NCI-H1092 treated with DMSO at 0.1 percent for 48 hours (cell line): ENCODE measurements around the gene ATPAF1.
A peak's percentile ranks its signal among the peaks of the same experiment; 100 is the strongest.

Source experiments
- DNase-seq: peaks from one replicate; lab custom pipeline; 2025; lab: John Stamatoyannopoulos, UW

The ATPAF1 gene

DNA sequence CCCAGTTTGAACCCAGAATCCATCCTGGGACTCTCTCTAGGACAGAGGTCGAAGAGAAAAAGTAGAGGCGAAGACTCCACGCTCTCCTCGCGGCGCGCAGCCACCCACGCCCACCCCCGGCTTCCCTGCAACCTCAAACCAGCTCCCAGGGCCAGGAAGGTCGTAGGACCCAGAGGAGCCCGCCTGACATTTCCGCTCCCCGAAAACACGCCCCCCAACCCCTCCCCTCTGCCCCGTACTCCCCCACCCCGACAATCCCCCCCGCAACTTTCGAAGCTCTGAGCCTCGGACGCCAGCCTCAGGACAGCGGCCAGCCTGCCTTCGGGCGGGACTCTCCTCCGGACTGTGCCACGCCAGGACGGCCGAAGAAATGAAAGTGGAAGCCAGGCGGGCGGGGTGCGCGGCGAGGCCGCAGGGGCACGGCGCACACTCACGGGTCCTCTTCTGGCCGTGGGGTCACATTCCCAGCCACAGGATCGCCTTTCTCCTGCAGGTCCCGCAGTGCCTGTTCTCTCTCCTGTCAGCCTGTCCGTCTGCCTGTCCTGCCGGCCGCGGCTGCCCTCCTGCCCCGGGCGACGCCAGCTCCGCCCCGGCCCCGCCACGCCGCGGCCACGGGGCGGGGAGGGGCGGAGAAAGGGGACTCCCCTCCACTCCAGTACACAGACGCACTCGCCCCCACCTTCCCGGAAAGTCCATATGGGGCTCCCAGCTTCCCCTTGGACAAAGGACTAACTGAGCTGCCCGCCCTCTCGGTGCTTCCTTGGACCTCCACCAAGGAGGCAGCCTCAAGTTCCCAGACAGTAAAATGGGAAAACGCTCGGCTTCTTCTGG is 51.7 kb downstream of the ATPAF1 start, which contains the start of gene MOB3C:
MOB3C (minus strand) TSS at position 535 of the 831 bp plus-strand sequence. CDS start 3,490 bp downstream, outside the sequence.
- DNase-seq: no peak

DNA sequence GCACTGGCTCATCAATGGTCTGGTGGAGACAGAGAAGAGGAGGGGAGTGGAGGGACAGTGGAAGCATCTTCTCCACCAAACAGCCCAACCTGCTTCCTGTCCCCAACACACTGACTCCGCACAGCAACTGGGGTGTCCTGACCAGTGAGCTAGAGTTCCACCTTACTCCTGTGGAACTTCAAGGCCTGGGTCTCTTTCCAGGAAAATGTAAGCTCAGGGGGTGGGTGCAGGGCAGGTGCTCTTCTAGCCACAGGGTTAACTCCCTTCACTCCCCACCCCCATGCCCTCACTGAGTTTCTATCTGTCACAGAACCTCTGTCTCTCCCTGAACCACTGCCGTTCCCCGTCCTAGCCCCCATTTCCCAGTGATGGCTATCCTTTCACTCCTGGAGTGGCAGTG is 52.4 kb downstream of the ATPAF1 start:
- DNase-seq: no peak

DNA sequence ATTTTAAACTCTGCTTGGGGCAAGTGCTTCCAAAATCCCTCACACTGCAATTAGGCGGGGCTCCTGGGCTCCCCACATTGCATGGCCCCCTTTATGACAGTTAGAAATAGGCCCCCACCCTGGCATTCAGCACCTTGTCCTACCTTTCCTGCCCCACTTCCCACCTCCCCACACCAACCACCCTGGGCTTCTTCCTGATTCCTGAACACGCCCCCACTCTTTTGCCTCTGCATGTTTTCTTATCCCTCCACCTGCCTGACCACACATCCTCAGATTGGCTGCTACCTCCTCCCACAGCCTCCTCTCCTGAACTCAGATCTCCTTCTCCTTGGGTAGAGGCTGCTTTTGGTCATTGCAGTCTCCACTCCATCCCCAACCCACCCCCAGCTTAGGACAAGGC is 53.1 kb downstream of the ATPAF1 start:
- no peak for DNase-seq

DNA sequence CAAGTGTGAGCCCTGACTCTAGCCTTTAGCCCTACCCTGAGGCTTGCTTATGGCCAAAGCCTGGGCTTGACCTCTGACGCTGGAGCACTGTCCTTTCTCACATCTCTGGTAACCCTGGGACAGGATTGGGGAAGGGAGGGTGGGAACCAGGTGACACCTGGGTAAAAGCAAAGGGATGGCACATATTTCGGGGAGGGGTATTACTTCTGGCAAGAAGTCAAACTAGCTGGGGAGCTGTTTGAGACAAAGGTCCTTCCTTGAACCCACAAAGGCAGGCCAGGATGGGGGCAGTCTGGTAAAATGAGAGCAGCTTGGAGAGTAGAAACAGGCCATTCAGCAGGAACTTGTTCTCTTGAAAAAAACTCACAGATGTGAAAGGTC is 53.6 kb downstream of the ATPAF1 start:
- no peak for DNase-seq

DNA sequence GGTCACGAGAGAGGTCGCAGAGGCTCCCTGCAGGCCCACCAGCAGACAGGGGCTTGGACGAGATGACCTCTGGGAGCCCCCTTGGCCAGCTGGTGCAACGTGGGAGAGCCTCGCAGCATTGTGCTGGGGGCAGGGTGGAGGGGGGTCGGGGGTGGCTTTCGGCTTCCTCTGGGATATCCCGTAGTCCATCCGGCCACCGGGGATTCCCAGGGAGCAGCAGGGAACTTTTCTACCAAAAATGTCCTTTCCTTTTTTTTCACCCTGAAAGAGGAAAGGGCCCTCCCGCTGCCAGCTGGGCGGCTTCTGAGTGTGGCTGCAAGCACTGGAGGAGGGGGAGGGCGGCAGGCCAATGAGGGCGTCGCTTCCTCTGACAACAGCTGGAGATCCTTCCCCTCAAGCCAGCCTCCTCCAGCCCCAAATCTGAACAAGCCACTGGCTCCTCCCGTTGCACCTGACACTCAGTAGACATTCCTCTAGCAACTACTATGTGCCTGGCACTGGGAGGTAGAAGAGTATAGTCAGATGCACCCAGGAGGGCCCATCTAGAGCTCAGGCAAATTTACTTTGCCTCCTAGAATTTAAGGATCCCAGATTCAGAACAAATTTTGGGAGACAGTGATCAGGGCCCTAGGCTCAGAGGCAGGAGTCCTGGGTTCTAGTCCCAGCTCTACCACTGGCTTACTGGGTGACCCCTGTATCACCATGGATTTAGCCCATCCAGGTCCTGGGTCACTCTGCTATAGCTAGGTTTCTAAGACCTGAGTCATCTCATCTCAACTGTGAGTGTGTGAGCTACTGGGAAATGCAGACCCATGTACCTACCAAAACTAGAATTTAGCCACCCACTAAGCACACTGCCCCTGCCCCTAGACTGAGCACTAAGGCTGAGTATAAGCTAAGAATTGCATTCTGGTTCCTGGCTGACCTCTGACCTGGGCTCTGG is 54.2 kb downstream of the ATPAF1 start:
- no peak for DNase-seq

DNA sequence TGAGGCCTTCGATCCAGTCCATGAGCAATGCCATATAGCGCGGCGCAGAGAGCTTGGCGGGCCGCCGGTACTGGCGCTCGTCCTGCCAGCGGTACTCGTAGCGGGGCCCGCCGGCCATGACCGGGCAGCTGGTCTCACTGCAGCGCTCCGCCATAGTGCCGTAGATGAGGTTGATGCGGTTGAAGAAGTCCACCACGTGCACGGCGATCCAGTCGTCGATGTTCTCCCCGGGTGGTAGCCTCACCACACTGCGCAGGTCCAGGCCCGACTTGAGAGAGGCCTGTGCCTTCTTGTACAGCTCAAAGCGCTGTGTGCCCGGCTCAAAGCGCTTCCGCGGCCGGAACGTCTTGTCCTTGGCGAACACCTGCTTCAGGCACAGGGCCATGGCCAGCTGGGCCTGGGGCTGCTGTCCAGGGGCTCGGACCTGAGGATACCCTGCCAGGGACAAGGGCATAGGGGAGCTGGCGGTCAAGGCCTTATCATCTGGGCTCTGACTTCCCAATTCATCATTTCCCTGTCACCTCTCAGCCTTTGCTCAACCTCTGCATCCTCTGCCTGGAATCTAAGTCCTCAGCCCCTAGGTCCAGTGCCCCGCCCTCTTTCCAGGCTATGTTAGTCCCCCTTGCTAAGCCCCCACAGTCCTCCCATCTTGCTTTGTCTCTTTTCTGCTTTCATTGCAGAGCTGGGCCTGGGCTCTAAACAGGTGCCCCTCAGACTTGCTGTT is 55.1 kb downstream of the ATPAF1 start:
- no peak for DNase-seq

DNA sequence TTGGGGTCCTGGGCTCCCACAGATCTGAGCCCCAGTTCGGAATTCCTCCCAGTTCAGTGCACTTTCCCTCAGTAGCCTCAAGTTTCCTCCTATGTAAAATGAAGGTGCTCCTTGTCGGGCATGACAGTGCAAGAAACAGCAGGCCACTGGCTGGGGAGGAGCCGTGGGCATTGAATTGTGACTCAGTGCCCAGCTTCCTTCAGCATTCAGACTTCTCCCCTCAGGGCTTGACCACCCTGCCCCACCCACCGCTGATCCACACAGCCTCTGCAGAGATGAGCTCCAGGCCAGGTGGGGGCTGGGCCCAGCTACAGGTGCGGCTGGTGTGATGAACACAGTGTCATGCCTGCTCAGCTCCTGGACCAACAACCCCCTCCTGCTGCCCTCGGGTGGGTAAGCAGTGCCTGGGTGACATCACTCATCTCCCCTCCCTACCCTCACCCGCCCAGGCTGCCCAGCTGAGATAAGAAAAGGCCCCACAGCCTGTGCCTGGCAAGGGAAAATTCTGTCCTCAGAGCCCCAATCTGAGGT is 56.4 kb downstream of the ATPAF1 start:
- DNase-seq: no peak

DNA sequence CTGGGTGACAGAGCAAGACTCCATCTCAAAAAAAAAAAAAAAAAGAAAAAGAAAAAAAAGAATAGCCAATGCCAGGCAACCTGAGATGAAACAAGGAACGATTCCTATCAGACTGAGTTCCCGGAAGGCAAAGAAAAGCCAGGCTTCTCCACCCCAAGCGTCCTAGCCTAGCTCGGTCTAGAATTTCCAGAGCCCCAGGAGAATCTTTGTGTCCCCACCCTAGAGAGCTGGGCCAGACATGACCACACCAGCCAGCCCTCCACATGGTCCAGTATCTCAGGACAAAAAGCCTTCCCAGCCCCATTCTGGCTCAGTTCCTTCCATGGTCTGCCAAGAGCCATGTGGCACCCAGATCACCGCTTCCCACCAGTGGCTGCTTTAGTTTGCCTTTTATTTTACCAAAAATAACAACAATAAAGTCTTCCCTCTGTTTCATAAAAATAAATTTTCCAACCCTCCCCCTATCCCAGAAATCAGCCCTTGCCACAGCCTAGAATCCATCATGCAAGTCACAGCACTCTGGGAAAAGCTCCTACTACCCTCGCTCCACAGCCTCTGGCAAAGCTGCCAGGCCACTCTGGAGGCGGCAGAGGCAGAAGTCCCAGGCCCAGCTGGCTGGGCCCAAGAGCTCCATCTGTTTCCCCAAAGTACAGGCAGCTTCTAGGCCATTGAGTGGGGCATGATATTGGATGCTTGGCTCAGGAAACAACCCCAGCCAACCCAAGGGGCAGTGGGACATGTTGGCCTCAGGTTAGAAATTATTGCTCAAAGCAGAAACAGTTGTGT is 60.6 kb downstream of the ATPAF1 start:
- no peak for DNase-seq

DNA sequence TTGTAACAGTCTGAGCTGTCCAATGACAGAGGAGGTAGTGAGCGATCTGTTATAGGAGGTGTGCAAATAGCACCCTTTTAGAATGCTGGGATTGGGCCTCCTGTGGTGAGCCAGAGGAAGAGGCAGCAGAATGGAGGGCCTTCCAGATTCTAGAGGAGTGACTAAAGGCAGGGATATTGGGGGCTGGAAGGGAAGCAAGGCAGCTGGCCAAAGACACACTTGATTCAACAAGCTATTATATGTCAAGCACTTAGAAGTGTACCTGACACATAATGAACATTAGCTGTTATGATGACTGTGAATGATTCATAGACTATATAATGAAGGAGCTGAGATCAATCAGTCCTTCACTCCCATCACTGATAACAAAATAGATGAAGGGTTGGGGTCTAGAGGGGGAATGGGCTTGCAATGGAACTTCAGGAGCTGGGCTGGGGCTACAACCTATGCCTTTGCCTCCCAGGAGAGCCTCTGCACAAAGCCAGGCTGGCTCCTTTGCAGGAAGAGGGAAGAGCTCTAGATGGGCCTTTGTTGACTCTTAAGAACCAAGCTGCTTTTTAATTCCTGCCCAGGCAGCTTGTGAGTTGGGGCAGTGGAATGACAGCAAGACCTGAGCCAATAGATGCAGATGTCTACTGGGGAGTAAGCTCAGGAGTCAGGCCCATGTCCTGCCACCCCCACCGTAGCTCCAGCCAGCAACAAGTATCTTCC is 61.8 kb downstream of the ATPAF1 start:
- peak; percentile 71 for DNase-seq

DNA sequence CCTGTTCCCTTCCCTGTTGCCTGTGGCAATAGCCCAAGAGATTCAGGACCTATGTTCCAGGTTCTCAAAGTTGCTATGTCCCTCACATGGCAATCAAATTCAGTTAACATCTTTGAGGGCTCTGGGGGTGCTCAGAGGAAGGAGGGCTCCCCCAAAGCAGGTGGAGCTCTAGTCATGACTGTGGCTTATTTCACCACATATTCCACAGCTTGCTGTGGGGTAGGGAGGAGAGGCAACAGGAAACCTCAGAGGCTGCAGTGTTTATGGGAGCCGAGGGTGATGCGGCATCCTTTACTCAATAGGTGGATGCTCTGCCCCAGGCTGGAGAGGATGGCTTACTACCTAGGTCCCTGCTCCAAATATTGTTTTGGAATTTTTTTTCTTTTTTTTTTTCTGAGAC is 62.9 kb downstream of the ATPAF1 start:
- DNase-seq: no peak

DNA sequence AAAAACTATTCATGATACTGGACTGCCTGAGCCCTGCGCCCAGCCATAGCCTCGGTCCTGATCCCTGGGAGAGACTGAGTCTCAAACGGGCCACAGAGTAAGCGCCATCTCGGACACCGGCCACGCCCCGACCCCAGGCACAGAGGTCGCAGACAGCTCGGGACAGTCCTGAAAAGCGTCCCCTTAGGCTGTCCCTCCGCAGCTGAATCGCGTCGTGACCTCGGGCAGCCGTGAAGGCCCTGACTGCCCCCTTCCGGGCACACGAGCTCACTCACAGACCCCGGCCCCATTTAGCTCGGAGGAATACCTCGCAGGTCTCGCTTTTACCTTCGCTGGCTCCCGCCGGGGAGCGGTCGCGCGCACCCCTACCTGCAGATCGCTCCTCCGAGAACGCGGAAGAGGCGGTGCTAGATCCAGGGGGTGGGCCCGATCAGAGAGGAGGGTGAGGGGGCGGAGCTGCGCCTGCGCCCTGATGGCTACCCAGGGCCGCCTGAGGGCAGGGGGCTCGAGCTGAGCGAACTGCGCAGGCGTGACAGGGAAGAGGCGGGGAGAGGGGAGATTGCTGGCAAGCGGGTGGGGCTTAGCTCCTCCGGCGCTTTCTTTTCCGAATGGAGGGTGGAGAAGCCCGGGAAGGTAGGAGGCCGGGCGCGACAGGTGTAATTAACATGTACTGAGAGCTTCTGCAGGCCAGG is 64.2 kb downstream of the ATPAF1 start, which contains the start of gene MKNK1:
MKNK1 (minus strand) TSS at position 411 of the 692 bp plus-strand sequence. CDS start 20,941 bp downstream, outside the sequence.
- peak; percentile 42 for DNase-seq

DNA sequence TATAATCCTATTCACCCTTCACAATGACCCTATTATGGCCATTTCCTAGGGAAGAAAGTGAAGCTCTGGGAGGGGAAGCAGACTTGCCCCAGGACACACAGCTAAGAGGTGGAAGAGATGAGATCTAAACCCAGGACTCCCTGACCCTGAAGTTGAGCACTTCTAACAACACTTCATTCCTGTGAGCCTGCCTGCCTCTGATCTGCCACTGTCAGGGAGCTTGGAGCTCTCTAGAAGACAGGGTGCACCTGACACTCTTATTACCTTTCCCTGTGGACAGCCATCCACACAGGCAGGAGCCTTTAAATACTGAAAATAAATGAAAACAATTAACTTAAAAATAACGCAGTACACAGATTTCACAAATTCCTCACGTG is 64.7 kb downstream of the ATPAF1 start:
- no peak for DNase-seq

DNA sequence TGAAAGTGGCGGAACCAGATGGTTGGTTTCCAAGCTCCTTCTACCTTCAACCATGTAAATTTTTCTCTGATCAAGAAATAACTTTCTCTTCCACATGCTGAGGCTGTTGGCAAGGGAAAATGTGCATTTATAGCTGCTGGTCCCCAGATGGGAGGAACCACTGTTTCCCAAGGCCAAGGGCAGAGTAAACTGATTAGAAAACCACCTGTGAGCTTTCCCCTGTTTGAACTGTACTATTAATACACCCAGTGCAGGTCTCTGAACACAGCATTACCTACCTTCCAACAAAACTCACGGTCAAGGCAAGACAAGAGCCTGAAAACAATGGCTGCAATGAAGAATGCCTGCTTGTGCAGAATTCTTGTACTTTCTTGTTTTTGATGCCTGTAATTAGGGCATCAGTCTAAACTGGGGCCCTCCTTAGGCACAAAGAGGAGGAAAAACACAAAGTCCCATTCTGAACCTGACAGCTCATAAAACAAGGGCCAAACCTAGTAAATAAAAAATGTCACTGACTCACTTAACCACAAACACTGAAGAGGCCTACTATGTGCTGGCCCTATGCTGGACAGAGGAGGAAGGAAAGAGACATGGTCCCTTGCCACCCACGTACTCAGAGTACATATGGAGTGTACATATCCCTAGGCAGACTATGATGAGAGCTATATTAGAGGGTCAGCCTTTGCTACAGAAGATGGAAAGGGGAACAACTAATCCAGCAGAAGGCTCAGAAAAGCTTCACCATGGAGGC is 66.7 kb downstream of the ATPAF1 start:
- DNase-seq: no peak

DNA sequence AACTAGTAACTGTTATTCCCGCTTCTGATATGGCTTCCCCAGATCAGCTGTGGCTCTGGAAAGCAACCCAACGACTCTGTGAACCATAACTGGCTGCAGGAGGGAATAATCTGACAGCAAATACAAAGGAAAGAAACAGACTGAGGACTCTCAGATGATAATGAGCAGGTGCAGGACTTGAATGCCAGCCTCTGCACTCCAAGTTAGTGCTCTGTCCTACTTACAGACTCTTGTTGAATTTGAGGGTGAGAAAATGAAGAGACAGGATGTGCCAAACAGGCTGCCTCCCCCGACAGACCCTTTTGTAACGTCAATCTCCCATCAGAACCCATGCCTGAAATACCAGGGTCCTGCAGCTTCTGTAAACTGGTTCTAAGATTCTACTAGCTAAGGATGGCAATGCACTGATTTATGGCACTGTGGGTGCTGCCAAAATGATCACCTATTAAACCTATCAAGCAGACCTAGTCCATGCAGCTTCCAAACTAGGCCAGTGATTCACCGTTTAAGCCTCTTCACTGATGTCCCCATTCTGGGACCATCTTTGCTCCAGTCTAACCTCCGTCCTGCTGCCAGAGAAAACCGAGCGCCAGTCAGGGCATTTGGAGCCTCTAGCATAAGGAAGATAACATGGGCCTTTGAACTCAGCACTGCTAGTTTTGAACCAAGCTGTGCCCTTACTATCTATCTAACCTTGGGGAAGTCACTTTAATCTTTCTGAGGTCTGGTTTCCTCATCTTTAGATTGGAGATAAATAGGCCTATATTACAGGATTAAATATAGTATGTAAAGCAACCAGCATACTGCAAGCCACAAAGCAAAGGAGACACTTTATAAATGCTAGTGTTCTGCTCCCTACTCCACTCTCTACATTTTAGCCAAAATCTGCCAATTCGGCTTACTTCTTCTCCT is 68.8 kb downstream of the ATPAF1 start:
- DNase-seq: no peak

DNA sequence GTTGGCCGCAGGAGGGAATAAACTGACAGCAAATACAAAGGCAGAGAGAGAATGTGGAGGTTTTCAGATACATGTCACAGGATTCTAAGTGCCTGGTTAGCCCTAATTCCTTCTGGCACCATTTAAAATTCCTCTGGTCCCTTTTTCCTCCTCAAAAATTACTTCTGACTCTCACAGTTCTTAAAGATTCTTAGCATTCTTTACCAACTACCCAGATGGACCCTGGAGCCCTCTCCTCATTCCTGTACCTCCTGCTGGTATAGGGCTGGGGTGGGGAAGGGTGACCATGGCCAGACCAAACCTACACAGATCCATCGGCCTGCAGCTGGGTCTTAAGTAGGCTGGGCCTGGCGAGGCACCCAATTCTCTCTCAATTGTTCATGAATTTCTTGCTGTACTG is 71.3 kb downstream of the ATPAF1 start:
- DNase-seq: no peak

DNA sequence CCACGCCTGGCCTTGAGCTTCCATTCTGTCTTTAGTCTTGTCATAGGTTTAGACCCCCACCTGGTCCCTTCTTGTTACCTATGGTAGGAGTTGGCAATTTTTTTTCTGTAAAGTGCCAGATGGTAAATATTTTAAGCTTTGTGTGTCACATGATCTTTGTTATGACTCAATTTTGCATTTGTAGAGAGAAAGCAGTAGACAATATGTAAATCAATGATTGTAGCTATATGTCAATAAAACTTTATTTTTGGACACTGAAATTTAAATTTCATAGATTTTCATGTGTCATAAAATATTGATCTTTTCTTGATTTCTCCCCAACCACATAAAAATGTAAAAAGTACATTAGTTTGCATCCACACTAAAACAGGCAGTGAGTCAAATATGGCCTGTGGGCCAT is 72.1 kb downstream of the ATPAF1 start:
- DNase-seq: no peak

DNA sequence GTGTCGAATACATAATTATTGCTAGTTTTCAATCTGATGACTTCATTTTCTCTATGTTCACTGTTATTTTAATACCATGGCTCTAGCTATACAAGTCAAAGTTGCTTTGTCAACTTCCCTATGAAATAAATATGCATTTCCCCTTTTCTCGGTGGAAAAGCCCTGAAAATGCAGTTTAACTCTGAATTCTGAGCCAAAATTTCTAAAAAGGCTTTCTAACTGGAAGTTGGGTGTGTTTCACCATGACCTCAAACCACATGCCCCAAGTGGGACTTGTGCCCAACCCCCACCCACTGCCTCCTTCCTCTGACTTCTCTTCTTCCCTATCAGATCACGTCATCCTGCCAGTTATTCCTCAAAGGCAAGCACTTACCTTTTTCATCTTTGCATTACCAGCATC is 73.0 kb downstream of the ATPAF1 start:
- DNase-seq: no peak

DNA sequence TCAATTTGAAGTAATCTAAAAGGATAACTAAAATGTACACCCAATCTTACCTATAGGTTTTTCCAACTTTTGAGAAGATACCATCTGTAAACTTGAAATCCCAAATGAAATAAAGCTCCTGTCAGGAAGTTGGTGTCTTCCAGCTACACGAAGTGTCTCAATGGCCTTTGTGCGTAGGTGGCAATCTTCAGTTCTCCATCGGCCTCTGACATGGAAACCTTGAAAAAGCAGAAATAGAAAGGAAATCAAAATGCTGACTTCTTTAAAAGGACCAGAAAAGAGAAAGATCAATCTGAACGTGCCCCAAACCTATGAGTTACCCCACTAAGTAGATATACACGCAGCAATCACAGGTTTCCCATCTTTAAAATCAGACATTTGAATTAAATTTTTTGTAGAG is 74.1 kb downstream of the ATPAF1 start:
- DNase-seq: no peak
